ENCODE data around the gene CHKB.
"Not testable (repeated sequence)": the region's sequence is repeated elsewhere in the genome, so short reads cannot be mapped to it uniquely, and the experiment has no call there.

Gene CHKB

GRCh38 chr22:50582493-50583293 is at the start of gene CHKB:
Gene CHKB, minus strand, starts transcription at chr22:50582849. Its CDS starts 68 bp downstream, at chr22:50582781.
- DNase-seq (ENCODE audit: low read depth, low spot score), result peak; percentile 80

DNA sequence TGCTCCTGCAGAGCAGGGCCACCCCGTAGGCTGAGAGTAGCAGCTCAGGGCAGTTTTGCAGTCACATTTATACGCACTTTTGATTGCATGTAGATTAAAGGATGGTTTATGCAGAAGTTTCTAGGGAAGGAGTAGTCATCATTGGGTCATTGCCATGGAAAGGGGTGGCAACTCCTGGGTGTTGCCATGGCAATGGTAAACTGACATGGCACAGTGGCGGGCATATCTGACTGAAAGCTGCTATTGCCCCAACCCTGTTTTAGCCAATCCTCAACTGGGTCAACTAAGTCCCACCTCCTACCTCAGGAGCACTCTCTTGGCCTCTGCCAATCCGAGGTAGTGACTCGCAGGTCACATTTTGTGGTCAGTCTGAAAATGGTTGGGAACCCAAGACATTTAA is 47.7 kb upstream of the CHKB start:
- no peak for DNase-seq (ENCODE audit: low read depth, low spot score)

DNA sequence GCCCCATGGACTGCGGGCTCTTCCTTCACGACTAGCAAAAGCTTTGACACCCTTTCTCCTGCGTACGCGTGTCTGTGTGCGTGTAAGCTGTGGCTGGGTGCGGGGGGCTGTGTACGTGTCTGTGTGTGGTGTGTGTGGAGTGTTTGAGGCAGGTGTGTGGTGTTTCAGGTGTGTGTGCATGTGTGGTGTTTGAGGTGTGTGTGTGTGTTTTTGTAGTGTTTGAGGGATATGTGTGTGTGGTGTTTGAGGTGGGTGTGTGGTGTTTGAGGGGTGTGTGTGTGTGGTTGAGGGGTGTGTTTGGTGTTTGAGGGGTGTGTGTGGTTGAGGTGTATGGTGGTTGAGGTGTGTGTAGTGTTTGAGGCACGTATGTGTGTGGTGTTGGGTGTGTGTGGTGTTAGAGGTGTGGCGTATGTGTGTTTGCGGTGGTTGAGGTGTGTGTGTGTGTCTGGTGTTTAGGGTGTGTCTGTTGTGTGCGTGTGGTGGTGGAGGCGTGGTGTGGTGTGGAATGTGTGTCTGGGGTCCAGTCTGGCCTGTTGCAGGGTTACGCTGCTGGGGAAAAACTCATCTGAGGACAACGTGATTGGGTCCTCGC is 46.0 kb upstream of the CHKB start:
- no peak for DNase-seq (ENCODE audit: low read depth, low spot score)

DNA sequence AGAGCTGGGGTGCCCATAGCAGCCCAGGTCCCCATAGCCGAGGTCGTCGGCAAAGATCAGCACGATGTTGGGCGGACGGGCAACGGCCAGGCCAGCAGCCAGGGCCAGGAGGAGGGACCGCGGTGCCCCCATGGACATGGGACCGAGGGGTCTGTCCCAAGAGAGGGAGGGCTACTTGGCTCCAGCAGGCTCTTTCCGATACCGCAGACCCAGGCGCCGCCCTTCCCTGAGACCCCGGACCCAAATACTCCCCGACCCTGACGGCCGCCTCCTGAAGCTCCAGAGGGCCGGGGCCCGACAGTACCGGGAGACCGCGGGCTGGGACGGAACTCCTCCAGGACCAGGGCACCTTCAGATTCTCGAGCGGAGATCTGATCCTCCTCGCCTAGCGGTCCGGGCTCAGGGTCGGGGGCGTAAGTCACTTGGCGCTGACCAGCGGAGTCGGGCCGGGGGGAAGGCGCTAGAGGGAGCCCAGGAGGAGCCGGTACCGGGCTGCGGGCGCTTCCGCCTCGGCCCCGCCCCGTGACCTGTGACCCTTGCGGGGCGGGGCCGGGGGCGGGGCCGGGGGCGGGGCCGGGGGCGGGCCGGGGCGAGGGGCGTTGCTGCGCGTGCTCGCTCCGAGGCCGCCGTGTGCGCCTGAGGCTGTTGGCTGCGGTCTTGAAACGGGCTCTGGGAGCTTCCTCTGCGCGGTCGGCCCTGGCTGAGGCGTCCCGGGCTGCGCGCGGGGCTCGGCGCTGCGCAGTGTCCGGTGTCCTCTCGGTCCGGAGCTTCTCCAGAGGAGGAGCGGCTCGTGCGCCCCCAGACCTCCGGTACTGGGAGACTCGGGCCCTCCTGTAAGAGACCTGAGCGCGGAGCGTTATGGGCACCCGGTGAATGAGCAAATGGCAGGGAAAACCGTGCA is 45.2 kb upstream of the CHKB start, which contains the start of gene ARSA:
Gene ARSA, minus strand, starts transcription at position 511 of the 901 bp plus-strand sequence. Its CDS starts 373 bp downstream, at position 138.
- DNase-seq (ENCODE audit: low read depth, low spot score), result peak; percentile 28

GRCh38 chr22:50626850-50627641 is 44.4 kb upstream of the CHKB start:
- no peak for DNase-seq (ENCODE audit: low read depth, low spot score)

GRCh38 chr22:50626314-50626849 is 43.7 kb upstream of the CHKB start:
- no peak for DNase-seq (ENCODE audit: low read depth, low spot score)

GRCh38 chr22:50625568-50626313 is 43.1 kb upstream of the CHKB start:
- no peak for DNase-seq (ENCODE audit: low read depth, low spot score)

GRCh38 chr22:50625131-50625567 is 42.5 kb upstream of the CHKB start:
- no peak for DNase-seq (ENCODE audit: low read depth, low spot score)

DNA sequence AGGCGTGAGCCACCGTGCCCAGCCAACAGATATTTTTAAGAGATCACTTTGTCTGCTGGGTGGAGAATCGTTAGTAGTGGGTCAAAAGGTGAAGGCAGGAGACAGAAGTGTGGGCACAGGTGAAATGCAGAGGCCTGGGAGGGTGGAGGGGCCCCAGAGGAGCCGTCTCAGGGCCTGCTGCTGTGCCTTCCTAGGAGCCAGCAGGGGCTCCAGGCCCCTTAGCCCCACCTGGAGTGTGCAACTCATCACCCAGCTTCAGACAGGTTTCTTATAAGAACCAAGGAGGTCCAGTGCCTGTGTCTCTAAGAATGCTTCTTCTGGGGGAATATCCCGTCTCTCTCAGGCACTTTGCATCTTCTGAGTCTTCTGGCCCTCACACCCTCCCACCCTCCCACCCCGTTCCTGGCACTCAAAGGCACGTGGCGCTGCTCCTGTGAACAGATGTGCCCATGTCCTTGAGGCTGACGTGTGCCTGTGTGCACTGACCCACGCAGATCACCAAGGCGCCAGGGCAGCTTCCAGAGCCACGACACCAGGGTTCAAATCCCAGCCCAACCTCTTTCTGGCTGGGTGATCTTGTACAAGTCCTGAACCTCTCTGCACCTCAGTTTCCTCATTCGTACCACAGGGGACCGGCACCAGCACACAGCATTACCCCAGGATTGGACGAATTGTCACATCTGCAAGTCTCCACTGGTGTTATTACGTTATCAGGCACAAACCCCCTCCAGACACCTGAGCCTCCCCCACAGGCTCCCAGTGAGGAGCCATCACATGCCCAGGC is 41.9 kb upstream of the CHKB start:
- no peak for DNase-seq (ENCODE audit: low read depth, low spot score)

DNA sequence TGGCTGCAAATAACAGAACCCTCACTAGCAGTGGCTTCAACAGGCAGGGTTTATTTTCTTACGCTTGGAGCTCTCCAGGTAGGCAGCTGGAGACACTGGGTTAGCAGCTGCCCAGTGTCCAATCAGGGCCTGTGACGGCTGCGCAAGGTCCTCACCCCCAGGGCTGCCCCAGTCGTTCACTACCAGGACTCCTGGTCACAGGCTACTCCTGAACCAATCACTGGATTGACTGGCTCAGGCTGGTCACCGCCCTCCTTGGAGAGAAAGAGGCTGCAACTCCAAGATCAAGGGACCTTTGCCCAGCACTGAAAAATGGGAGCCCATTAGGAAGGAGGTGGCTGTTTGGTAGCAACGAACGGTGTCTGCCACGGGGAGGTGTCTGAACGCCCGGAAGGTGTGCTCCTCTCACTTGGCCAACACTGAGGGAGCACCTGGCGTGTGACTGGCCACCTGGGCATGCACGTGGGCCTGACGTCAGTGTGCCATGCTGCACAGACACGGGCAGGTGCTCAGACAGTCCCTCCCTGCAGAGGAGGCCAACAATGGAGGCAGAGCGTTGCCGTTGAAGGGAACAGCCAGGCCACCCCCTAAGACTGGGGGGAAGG is 40.2 kb upstream of the CHKB start:
- DNase-seq (ENCODE audit: low read depth, low spot score), result no peak

DNA sequence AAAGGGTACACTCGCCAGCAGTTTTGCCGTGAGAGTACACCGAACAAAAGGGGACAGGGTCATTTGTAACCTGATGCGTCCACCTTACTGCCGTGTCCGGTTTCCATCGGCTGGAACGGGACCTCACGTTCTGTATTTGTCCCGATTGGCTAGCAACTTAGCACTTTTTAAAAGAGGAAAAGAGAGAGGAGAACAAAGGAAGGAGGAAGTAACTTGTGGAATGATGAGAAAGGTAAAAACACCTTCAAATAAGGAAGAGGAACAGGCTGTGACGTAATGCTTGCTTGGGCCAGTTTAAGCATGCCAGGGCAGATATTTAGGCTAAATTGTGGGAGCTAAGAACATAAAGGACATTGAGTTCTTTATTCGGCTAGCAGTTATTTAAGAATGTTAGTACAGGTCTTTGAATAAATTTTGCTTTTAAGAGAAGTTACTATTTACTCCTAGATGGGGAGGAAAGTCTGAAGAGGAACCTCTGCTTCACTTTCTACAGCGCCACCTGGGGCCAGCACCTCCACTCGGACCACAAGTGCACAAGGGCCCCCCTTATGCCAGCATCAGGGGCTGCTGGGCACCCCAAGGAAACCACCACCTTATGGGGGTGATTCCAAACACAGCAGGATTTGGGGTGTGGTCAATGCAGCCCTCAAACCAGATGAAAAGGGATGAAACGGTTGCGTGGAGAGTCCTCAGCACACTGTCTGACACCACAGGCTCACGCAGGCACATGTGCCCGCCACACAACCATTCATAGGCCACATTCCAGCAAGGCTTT is 39.5 kb upstream of the CHKB start:
- no peak for DNase-seq (ENCODE audit: low read depth, low spot score)

DNA sequence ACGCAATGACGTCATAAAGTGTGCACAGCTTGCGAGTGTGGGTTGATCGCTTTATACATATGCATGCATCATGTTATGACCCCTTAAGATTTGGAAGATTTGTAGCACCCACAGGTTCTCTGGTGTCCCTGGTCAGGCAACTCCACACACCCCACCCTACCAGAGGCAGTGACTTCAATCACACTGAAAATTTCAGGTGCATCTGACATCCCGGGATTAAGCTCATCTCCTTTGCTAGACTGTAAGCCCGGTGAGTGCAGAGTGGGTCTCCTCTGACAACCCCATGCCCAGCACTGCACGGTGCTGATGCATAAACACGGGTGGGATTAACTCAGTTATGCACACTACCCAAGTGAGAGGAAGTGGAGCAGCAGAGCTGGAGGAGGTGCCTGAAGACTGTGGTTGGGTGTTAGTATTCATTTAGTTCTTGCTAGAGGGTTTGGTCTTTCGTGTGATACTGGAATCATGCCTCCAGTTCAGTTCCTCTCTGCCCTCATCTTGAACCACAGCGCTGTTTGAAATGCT is 38.8 kb upstream of the CHKB start:
- no peak for DNase-seq (ENCODE audit: low read depth, low spot score)

- no peak for DNase-seq (ENCODE audit: low read depth, low spot score)
Measured at GRCh38 chr22:50620593-50621355, 38.1 kb upstream of the CHKB start.

DNA sequence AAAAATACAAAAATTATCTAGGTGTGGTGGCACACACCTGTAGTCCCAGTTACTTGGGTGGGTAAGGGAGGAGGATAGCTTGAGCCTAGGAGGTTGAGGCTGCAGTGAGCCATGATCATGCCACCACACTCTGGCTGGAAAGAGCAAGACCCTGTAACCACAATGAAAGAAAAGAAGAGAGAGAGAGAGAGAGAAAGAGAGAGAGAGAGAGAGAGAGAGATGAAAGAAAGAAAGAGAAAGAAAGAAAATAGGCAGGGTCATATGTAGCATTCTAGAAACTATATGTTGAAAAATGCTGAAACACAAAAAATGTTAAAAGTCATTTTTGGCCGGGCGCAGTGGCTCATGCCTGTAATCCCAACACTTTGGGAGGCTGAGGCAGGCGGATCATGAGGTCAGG is 31.6 kb upstream of the CHKB start:
- not testable (repeated sequence) for DNase-seq (ENCODE audit: low read depth, low spot score)

- no peak for DNase-seq (ENCODE audit: low read depth, low spot score)
Measured at GRCh38 chr22:50613291-50613981, 30.8 kb upstream of the CHKB start.

DNA sequence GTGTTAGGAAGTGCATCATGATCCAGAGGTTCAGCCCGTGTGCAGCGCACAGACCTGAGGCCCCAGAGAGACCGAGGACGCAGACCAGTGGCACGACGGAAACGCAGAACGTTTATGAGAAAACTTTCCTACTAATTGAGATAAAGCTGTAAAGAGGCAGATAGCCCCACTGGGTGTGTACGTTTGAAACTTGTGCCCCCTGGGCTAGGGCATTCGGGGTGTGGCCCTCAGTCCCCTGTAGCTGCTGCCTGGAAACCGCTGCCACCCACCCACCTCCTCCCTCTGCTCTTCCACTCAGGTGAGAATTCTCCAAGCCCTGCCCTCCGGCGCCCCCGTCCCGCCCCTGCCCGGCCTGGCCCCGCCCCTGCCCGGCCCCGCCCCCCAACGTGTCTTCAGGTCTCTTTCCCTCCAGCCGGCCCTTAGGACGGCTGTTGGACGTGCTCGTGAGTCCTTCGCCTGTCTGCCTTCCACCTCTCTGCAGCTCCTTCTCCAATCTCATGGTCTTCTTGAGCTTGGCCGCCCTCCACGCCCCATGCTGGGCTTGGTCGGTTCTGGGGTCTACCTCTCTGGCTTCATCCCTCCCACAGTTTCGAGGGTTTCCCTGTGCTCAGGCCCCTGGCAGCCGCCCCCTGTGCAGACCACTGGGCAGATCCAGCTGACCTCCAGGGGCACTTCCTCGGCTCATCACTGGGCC is 30.0 kb upstream of the CHKB start:
- DNase-seq (ENCODE audit: low read depth, low spot score), result no peak
